Mesendoderm (in vitro differentiated cells): ENCODE measurements around the gene FLYWCH1.

ENCODE experiments used
- DNase-seq: peaks from one replicate; pipeline ENCODE4 v3.0.0; 2013
- H2AK5ac ChIP-seq: 2 replicates; pipeline ENCODE4 v1.6.1; 2013; ENCODE audit warnings: low read length, inconsistent platforms
- H2BK120ac ChIP-seq: 2 replicates; pipeline ENCODE4 v1.6.1; 2013; ENCODE audit warnings: low read depth, mild to moderate bottlenecking, low read length, moderate library complexity, mixed read lengths
- H2BK15ac ChIP-seq: replicated peaks from 2 replicates; pipeline ENCODE4 v1.6.1; 2013; ENCODE audit warnings: low read depth, mild to moderate bottlenecking, moderate library complexity
- H2BK5ac ChIP-seq: 2 replicates; pipeline ENCODE4 v1.6.1; 2013; ENCODE audit warnings: low read length, inconsistent platforms
- H3K18ac ChIP-seq: 2 replicates; pipeline ENCODE4 v1.6.1; 2013; ENCODE audit warnings: mild to moderate bottlenecking, low read length, mixed read lengths
- H3K23ac ChIP-seq: one replicate; pipeline ENCODE4 v1.6.1; 2013; ENCODE audit warnings: low read length
- H3K27ac ChIP-seq: 2 replicates; pipeline ENCODE4 v1.5.1; 2013; ENCODE audit warnings: low read depth, mild to moderate bottlenecking, inconsistent platforms, low read length, moderate library complexity
- H3K27me3 ChIP-seq: 2 replicates; pipeline ENCODE4 v1.6.1; 2013; ENCODE audit warnings: low read length, control low read depth, mild to moderate bottlenecking, inconsistent platforms; ENCODE audit not compliant: insufficient read depth, poor library complexity
- H3K36me3 ChIP-seq: 2 replicates; pipeline ENCODE4 v1.6.1; 2013; ENCODE audit warnings: low read length, inconsistent platforms; ENCODE audit not compliant: control insufficient read depth, insufficient read depth
- H3K4ac ChIP-seq: one replicate; pipeline ENCODE4 v1.6.1; 2013; ENCODE audit warnings: low read depth, mild to moderate bottlenecking, low read length, moderate library complexity
- H3K4me1 ChIP-seq: 2 replicates; pipeline ENCODE4 v1.6.1; 2013; ENCODE audit warnings: low read depth, low read length, inconsistent platforms; ENCODE audit not compliant: control insufficient read depth
- H3K4me2 ChIP-seq: 2 replicates; pipeline ENCODE4 v1.6.1; 2013; ENCODE audit warnings: low read length
- H3K4me3 ChIP-seq: 2 replicates; pipeline ENCODE4 v1.5.1; 2013; ENCODE audit warnings: mild to moderate bottlenecking, low read length
- H3K56ac ChIP-seq: one replicate; pipeline ENCODE4 v1.6.1; 2013; ENCODE audit warnings: low read length
- H3K79me1 ChIP-seq: 2 replicates; pipeline ENCODE4 v1.6.1; 2013; ENCODE audit warnings: low read length, inconsistent platforms
- H3K79me2 ChIP-seq: 2 replicates; pipeline ENCODE4 v1.6.1; 2013; ENCODE audit warnings: mild to moderate bottlenecking, low read length; ENCODE audit not compliant: control insufficient read depth, insufficient read depth
- H3K9ac ChIP-seq: 2 replicates; pipeline ENCODE4 v1.6.1; 2013; ENCODE audit warnings: low read length, inconsistent platforms
- H4K5ac ChIP-seq: one replicate; pipeline ENCODE4 v1.6.1; 2013; ENCODE audit warnings: low read length
- H4K8ac ChIP-seq: one replicate; pipeline ENCODE4 v1.6.1; 2013; ENCODE audit warnings: low read depth, mild to moderate bottlenecking, control low read depth, low read length, moderate library complexity
- WGBS: extraction: QIAGEN DNeasy Blood & Tissue Kit; methylation state at CpG from one replicate; pipeline ENCODE4 v1.1.7; 2013; ENCODE audit warnings: low lambda C conversion rate, missing lambda C conversion rate; ENCODE audit not compliant: insufficient coverage; ENCODE audit errors: extremely low coverage; 5-methylcytosine and 5-hydroxymethylcytosine counted together

The FLYWCH1 gene

GRCh38 chr16:2960183-2961010 is 48.7 kb downstream of the FLYWCH1 start:
- Histone ChIP-seq H3K27ac (no peak overlapping the region), H3K9ac (no peak overlapping the region), H3K23ac (no peak overlapping the region), H3K4me3 (no peak overlapping the region), H3K18ac (no peak overlapping the region), H4K8ac (no peak overlapping the region), H4K5ac (no peak overlapping the region), H2BK15ac (no peak overlapping the region), H3K4ac (no peak overlapping the region), H3K4me1 (peaks cover 5% of the 10 kb centered on the region), H2BK5ac (no peak overlapping the region), H3K4me2 (no peak overlapping the region), H3K56ac (no peak overlapping the region), H3K27me3 (no peaks in the 10 kb centered on the region), H3K36me3 (no peaks in the 10 kb centered on the region), H3K79me2 (no peaks in the 10 kb centered on the region), H2AK5ac (no peak overlapping the region), H2BK120ac (no peak overlapping the region), H3K79me1 (no peaks in the 10 kb centered on the region)
- WGBS: no CpG with 5 or more reads among the region's 17 CpGs
- DNase-seq: no peak

- no peak overlapping the region for H2BK5ac ChIP-seq
- DNase-seq: no peak
- H3K23ac ChIP-seq: no peak overlapping the region
- H3K4me3 ChIP-seq: no peak overlapping the region
- H3K56ac ChIP-seq: peak overlapping the region; percentile 82
- no peaks in the 10 kb centered on the region for H3K79me2 ChIP-seq
- H4K8ac ChIP-seq: no peak overlapping the region
- no peaks in the 10 kb centered on the region for H3K79me1 ChIP-seq
- H3K27me3 ChIP-seq: no peaks in the 10 kb centered on the region
- H3K4me2 ChIP-seq: peak overlapping the region; percentile 15
- no peak overlapping the region for H3K4ac ChIP-seq
- H2AK5ac ChIP-seq: no peak overlapping the region
- WGBS: no CpG with 5 or more reads among the region's 28 CpGs
- no peak overlapping the region for H2BK15ac ChIP-seq
- H3K4me1 ChIP-seq: no peaks in the 10 kb centered on the region
- H3K36me3 ChIP-seq: no peaks in the 10 kb centered on the region
- no peak overlapping the region for H2BK120ac ChIP-seq
- no peak overlapping the region for H3K18ac ChIP-seq
- H3K27ac ChIP-seq: no peak overlapping the region
- H3K9ac ChIP-seq: peak overlapping the region; percentile 54
- no peak overlapping the region for H4K5ac ChIP-seq
These were observed 50.8 kb downstream of the FLYWCH1 start for GRCh38 chr16:2962334-2963073.

- Histone ChIP-seq H2BK15ac (no peak overlapping the region), H4K5ac (no peak overlapping the region), H4K8ac (no peak overlapping the region), H3K79me1 (no peaks in the 10 kb centered on the region), H3K4me1 (no peaks in the 10 kb centered on the region), H3K23ac (no peak overlapping the region), H3K27me3 (no peaks in the 10 kb centered on the region), H3K56ac (peak overlapping the region; percentile 82), H3K9ac (peak overlapping the region; percentile 58), H3K18ac (peak overlapping the region; percentile 6), H3K4me2 (peak overlapping the region; percentile 93), H3K4ac (peak overlapping the region; percentile 27), H3K27ac (no peak overlapping the region), H2BK120ac (no peak overlapping the region), H2AK5ac (no peak overlapping the region), H3K4me3 (peak overlapping the region; percentile 4), H3K79me2 (no peaks in the 10 kb centered on the region), H2BK5ac (no peak overlapping the region), H3K36me3 (no peaks in the 10 kb centered on the region)
- WGBS: no CpG with 5 or more reads among the region's 40 CpGs
- DNase-seq: no peak
These were observed 51.5 kb downstream of the FLYWCH1 start for GRCh38 chr16:2963074-2963722.

GRCh38 chr16:2963723-2964474 is 52.2 kb downstream of the FLYWCH1 start, which contains the start of gene KREMEN2:
Gene KREMEN2 (plus strand): TSS chr16:2964275. CDS start chr16:2964521, 246 bp downstream.
- Histone ChIP-seq H3K4me2 (peak within 1 kb of the TSS; percentile 93), H3K79me2 (no peaks in the 10 kb centered on the region), H3K27me3 (no peaks in the 10 kb centered on the region), H3K27ac (peak within 1 kb of the TSS; percentile 26), H3K36me3 (no peaks in the 10 kb centered on the region), H3K9ac (peak within 1 kb of the TSS; percentile 75), H2BK5ac (no peak within 1 kb of the TSS), H4K5ac (no peak within 1 kb of the TSS), H3K4me3 (peak within 1 kb of the TSS; percentile 35), H2BK120ac (no peak within 1 kb of the TSS), H3K79me1 (no peaks in the 10 kb centered on the region), H3K23ac (no peak within 1 kb of the TSS), H4K8ac (no peak within 1 kb of the TSS), H2AK5ac (no peak within 1 kb of the TSS), H3K56ac (peak within 1 kb of the TSS; percentile 82), H3K4ac (peak within 1 kb of the TSS; percentile 27), H3K18ac (peak within 1 kb of the TSS; percentile 6), H2BK15ac (no peak within 1 kb of the TSS), H3K4me1 (no peaks in the 10 kb centered on the region)
- WGBS: no CpG with 5 or more reads among the region's 60 CpGs
- peak; percentile 90 for DNase-seq

DNA sequence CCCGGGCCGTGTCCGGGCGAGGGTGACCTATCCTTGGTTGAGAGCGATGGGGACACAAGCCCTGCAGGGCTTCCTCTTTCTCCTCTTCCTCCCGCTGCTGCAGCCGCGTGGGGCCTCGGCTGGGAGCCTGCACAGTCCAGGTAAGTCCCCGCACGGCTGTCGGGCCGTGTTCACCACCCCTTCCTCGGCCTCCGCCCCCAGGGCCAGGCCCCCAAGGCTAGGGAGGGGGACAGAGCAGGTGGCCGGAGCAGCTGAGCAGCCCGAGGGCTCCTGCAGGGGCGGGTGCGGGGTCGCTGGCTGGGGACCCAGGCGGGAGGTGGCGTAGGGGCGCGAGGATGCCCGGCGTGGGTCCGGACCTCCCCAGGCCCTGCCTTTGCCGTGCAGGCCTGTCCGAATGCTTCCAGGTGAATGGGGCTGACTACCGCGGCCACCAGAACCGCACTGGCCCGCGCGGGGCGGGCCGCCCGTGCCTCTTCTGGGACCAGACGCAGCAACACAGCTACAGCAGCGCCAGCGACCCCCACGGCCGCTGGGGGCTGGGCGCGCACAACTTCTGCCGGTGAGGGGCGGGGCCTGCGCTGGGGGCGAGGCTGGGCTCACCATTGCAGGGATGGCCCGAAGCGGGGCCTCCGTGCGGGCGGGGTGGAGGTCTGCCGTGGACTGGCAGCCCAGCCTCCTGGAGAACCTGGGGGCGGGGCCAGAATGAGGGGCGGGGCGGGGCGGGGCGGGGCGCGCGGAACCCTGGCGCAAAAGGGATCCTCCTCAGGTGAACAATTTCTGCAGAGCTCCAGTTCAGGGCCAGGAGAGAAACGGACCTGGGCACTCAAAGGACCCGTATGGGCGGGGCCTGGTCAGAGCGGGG is 53.0 kb downstream of the FLYWCH1 start:
- peak; percentile 96 for DNase-seq
- WGBS: no CpG with 5 or more reads among the region's 68 CpGs

More for the DNA sequence above, 53.0 kb downstream of the FLYWCH1 start:
- no peak overlapping the region for H4K5ac ChIP-seq
- H3K4me2 ChIP-seq: peak overlapping the region; percentile 93
- no peaks in the 10 kb centered on the region for H3K79me2 ChIP-seq
- H2AK5ac ChIP-seq: no peak overlapping the region
- H2BK5ac ChIP-seq: no peak overlapping the region
- peak overlapping the region; percentile 5 for H3K4ac ChIP-seq
- H2BK15ac ChIP-seq: no peak overlapping the region
- no peak overlapping the region for H3K18ac ChIP-seq
- peak overlapping the region; percentile 26 for H3K27ac ChIP-seq
- H3K9ac ChIP-seq: peak overlapping the region; percentile 75
- H3K56ac ChIP-seq: peak overlapping the region; percentile 82
- H4K8ac ChIP-seq: no peak overlapping the region
- H3K4me3 ChIP-seq: peak overlapping the region; percentile 35
- H3K4me1 ChIP-seq: no peaks in the 10 kb centered on the region
- no peak overlapping the region for H2BK120ac ChIP-seq
- H3K36me3 ChIP-seq: no peaks in the 10 kb centered on the region
- H3K79me1 ChIP-seq: no peaks in the 10 kb centered on the region
- no peaks in the 10 kb centered on the region for H3K27me3 ChIP-seq
- H3K23ac ChIP-seq: no peak overlapping the region
